PC-9 (cell line): ENCODE results near the gene TNFRSF12A. TPM values are rescaled to one million over a fixed set of nuclear protein-coding genes. Genes with fewer than 3 reads are reported as not detected.

Experiments used
- BruUV-seq: library from RNA; stranded (reverse); fragments of 400-500 nt; replicated peaks from 2 replicates; lab custom pipeline; 2021; lab: Mats Ljungman, UMichigan
- CTCF ChIA-PET: fragments of 300-600 bp; sonication (Branson Sonifier 250); formaldehyde crosslinking; loops from one replicate; lab custom pipeline; 2022; ENCODE audit warnings: antibody characterized with exemption; lab: Charles Lee
- POLR2A ChIA-PET: fragments of 300-600 bp; sonication (Branson Sonifier 250); formaldehyde crosslinking; loops from one replicate; lab custom pipeline; 2022; ENCODE audit warnings: antibody characterized with exemption; ENCODE audit not compliant: unreplicated experiment; lab: Charles Lee
- DNase-seq, 2 experiments: peaks; one replicate each; pipeline versions ENCODE4 v3.0.0 to v3.0.0-alpha.2; 2015 to 2022; ENCODE audit warnings: mixed read lengths in 1 of 2
- H2AFZ ChIP-seq: fragments of 200-600 bp; sonication (generic); 2 replicates; pipeline ENCODE4 v1.8.1; 2017; ENCODE audit warnings: antibody characterized with exemption
- H3F3A ChIP-seq: fragments of 200-600 bp; sonication (generic); 2 replicates; pipeline ENCODE4 v1.8.1; 2017; ENCODE audit warnings: antibody characterized with exemption, mild to moderate bottlenecking, low read depth; ENCODE audit not compliant: insufficient read depth
- H3K27ac ChIP-seq: fragments of 200-600 bp; sonication (generic); 2 replicates; pipeline ENCODE4 v1.6.1; 2016; ENCODE audit warnings: mixed run types
- H3K27me3 ChIP-seq: fragments of 200-600 bp; sonication (generic); 2 replicates; pipeline ENCODE4 v1.6.1; 2016; ENCODE audit warnings: low read depth, mixed run types; ENCODE audit not compliant: insufficient read depth
- H3K36me3 ChIP-seq: fragments of 200-600 bp; sonication (generic); 2 replicates; pipeline ENCODE4 v1.6.1; 2016; ENCODE audit warnings: low read depth, mixed run types
- H3K4me1 ChIP-seq: fragments of 200-600 bp; sonication (generic); replicated peaks from 2 replicates; pipeline ENCODE4 v1.6.1; 2016; ENCODE audit warnings: mixed run types; ENCODE audit not compliant: insufficient read depth
- H3K4me2 ChIP-seq: fragments of 200-600 bp; sonication (generic); 2 replicates; pipeline ENCODE4 v1.6.1; 2017; ENCODE audit warnings: mixed run types
- H3K4me3 ChIP-seq: fragments of 200-600 bp; sonication (generic); 2 replicates; pipeline ENCODE4 v1.6.1; 2016; ENCODE audit warnings: mixed run types
- H3K79me2 ChIP-seq: fragments of 200-600 bp; sonication (generic); 2 replicates; pipeline ENCODE4 v1.6.1; 2017; ENCODE audit warnings: low read depth, mixed run types
- H3K9me2 ChIP-seq: fragments of 200-600 bp; sonication (generic); 2 replicates; pipeline ENCODE4 v1.8.1; 2017; ENCODE audit warnings: mild to moderate bottlenecking; ENCODE audit not compliant: insufficient read depth
- H3K9me3 ChIP-seq: fragments of 200-600 bp; sonication (generic); 2 replicates; pipeline ENCODE4 v1.8.1; 2016; ENCODE audit warnings: low read depth; ENCODE audit not compliant: insufficient read depth
- H4K20me1 ChIP-seq: fragments of 200-600 bp; sonication (generic); 2 replicates; pipeline ENCODE4 v1.8.1; 2017; ENCODE audit not compliant: insufficient read depth
- CTCF ChIP-seq: fragments of 200-600 bp; sonication (generic); conservative IDR thresholded peaks from 2 replicates; pipeline ENCODE4 v1.6.1; 2017; ENCODE audit warnings: mixed run types, antibody characterized with exemption, mild to moderate bottlenecking, moderate library complexity
- EZH2 ChIP-seq: fragments of 200-600 bp; sonication (generic); IDR thresholded peaks from 2 replicates; pipeline ENCODE4 v1.8.0; 2017; ENCODE audit warnings: antibody characterized with exemption, low read depth
- intact Hi-C: fragments of 100-400 bp; cut with micrococcal nuclease; formaldehyde crosslinking; loops from one replicate; pipeline ENCODE4 v1.10.0; 2022; ENCODE audit not compliant: unreplicated experiment
- total RNA-seq: library from RNA; stranded (reverse); gene quantifications from 2 replicates; pipeline ENCODE4 v1.2.3, GENCODE V29; 2021

The TNFRSF12A gene
- total RNA-seq, 1 experiment from 2014 or later: 226 TPM

- Histone ChIP-seq H3K4me3 (peak overlapping the region; percentile 76), H3K9me3 (no peaks in the 10 kb centered on the region), H3K4me1 (peaks cover 11% of the 10 kb centered on the region), H3K4me2 (peak overlapping the region; percentile 100), H3K36me3 (peaks cover 11% of the 10 kb centered on the region), H3K27me3 (no peaks in the 10 kb centered on the region), H3K27ac (peak overlapping the region; percentile 97), H4K20me1 (peaks cover 10% of the 10 kb centered on the region), H2AFZ (no peak overlapping the region), H3F3A (peaks cover 50% of the 10 kb centered on the region), H3K9me2 (no peaks in the 10 kb centered on the region), H3K79me2 (peaks cover 28% of the 10 kb centered on the region)
- CTCF ChIA-PET: interaction anchor here (0.6 to 1.8 kb wide), 3 partner anchors 16 to 34 kb away, joined by 3 to 8 read pairs (median 4); no protein-coding TSS in a partner anchor
- no peak for DNase-seq
- TSS peak; percentile 44 for BruUV-seq
- no peak for TF ChIP-seq CTCF
- no peak for TF ChIP-seq EZH2
- POLR2A ChIA-PET: interaction anchor here (0.6 to 5.1 kb wide), 13 partner anchors 8 to 1442 kb away, joined by 3 to 87 read pairs (median 6); partner anchors contain the start of genes CLDN9, KREMEN2 and ZSCAN10
- intact Hi-C loops: loop anchor here (1.0 to 2.0 kb wide), 2 partner anchors 42 to 53 kb away; partner anchors contain the start of gene PKMYT1
Observed at GRCh38 chr16:3022684-3023414, 2.7 kb downstream of the TNFRSF12A start.

- intact Hi-C loops: loop anchor here (1.0 to 2.0 kb wide), 2 partner anchors 43 to 53 kb away; partner anchors contain the start of gene PKMYT1
- peak; percentile 86 to 89 for DNase-seq
- no TSS peak for BruUV-seq
- Histone ChIP-seq H3K79me2 (peaks cover 28% of the 10 kb centered on the region), H3K36me3 (peaks cover 11% of the 10 kb centered on the region), H3K4me3 (peak overlapping the region; percentile 76), H2AFZ (no peak overlapping the region), H3K4me2 (peak overlapping the region; percentile 100), H3K9me2 (no peaks in the 10 kb centered on the region), H3K4me1 (peaks cover 13% of the 10 kb centered on the region), H4K20me1 (peaks cover 10% of the 10 kb centered on the region), H3K27ac (peak overlapping the region; percentile 97), H3K27me3 (no peaks in the 10 kb centered on the region), H3F3A (peaks cover 51% of the 10 kb centered on the region), H3K9me3 (no peaks in the 10 kb centered on the region)
- POLR2A ChIA-PET: interaction anchor here (0.6 to 5.1 kb wide), 13 partner anchors 8 to 1441 kb away, joined by 3 to 87 read pairs (median 5); partner anchors contain the start of genes CLDN9 and ZNF213
- TF ChIP-seq EZH2 (no peak), CTCF (no peak)
- CTCF ChIA-PET: interaction anchor here (0.6 to 1.8 kb wide), 3 partner anchors 16 to 34 kb away, joined by 3 to 8 read pairs (median 4); no protein-coding TSS in a partner anchor
Observed at GRCh38 chr16:3023415-3023668, 3.2 kb downstream of the TNFRSF12A start.

- intact Hi-C loops: loop anchor here (1.0 to 2.0 kb wide), 2 partner anchors 43 to 54 kb away; partner anchors contain the start of gene PKMYT1
- TF ChIP-seq CTCF (no peak), EZH2 (no peak)
- H3K4me1 ChIP-seq: peaks cover 13% of the 10 kb centered on the region
- ChIA-PET POLR2A (interaction anchor here (0.5 to 5.1 kb wide), 10 partner anchors 9 to 1584 kb away, joined by 3 to 87 read pairs (median 6); partner anchors contain the start of genes CLDN9 and ZNF213), CTCF (interaction anchor here (0.5 to 1.8 kb wide), 3 partner anchors 17 to 137 kb away, joined by 3 to 8 read pairs (median 3); no protein-coding TSS in a partner anchor)
- H3K79me2 ChIP-seq: peaks cover 28% of the 10 kb centered on the region
- H3K27ac ChIP-seq: peak within 1 kb of the TSS; percentile 97
- H3K9me3 ChIP-seq: no peaks in the 10 kb centered on the region
- no peaks in the 10 kb centered on the region for H3K9me2 ChIP-seq
- no TSS peak for BruUV-seq
- peak within 1 kb of the TSS; percentile 76 for H3K4me3 ChIP-seq
- peaks cover 51% of the 10 kb centered on the region for H3F3A ChIP-seq
- DNase-seq: peak; percentile 93 to 98
- no peaks in the 10 kb centered on the region for H3K27me3 ChIP-seq
- H3K36me3 ChIP-seq: peaks cover 11% of the 10 kb centered on the region
- H3K4me2 ChIP-seq: peak within 1 kb of the TSS; percentile 100
- peaks cover 10% of the 10 kb centered on the region for H4K20me1 ChIP-seq
- no peak within 1 kb of the TSS for H2AFZ ChIP-seq
Observed at GRCh38 chr16:3023669-3024478, 3.7 kb downstream of the TNFRSF12A start, which contains the start of the genes HCFC1R1 and THOC6. TSS of gene HCFC1R1 (minus strand) at chr16:3023942. CDS start at chr16:3023941, 1 bp downstream. TSS of gene THOC6 (plus strand) at chr16:3024035. CDS start at chr16:3024327, 292 bp downstream.
